Panc1 (cell line): ENCODE results near the gene UBIAD1. TPM values are rescaled to one million over a fixed set of nuclear protein-coding genes. Genes with fewer than 3 reads are reported as not detected.

Experiments used
- ATAC-seq: fragments of 200-7000 bp; cut with Tn5 transposase; 2 replicates; pipeline ENCODE4 v1.9.1; 2020; ENCODE audit warnings: mild to moderate bottlenecking, moderate library complexity
- BruUV-seq: library from RNA; stranded (reverse); fragments of 400-500 nt; replicated peaks from 2 replicates; lab custom pipeline; 2021; lab: Mats Ljungman, UMichigan
- CTCF ChIA-PET: fragments of 300-600 bp; sonication (Branson Sonifier 250); formaldehyde crosslinking; loops from one replicate; lab custom pipeline; 2022; ENCODE audit warnings: antibody characterized with exemption; lab: Charles Lee
- POLR2A ChIA-PET: fragments of 300-600 bp; sonication (Branson Sonifier 250); formaldehyde crosslinking; loops from one replicate; lab custom pipeline; 2022; ENCODE audit warnings: antibody characterized with exemption; lab: Charles Lee
- DNase-seq: peaks from one replicate; pipeline ENCODE4 v3.0.0-alpha.2; 2010; ENCODE audit warnings: low read depth, low spot score
- H3K27ac ChIP-seq: 2 replicates; pipeline ENCODE4 v1.5.1; 2011; ENCODE audit warnings: mild to moderate bottlenecking, low read length, inconsistent platforms
- H3K27me3 ChIP-seq: fragments of 200-500 bp; sonication (Bioruptor generic); 2 replicates; pipeline ENCODE4 v1.6.0; 2014; ENCODE audit warnings: low read length, inconsistent platforms; ENCODE audit not compliant: control insufficient read depth, insufficient read depth
- H3K36me3 ChIP-seq: fragments of 200-500 bp; sonication (Bioruptor generic); 2 replicates; pipeline ENCODE4 v1.5.1; 2014; ENCODE audit warnings: inconsistent platforms, mild to moderate bottlenecking, low read length, moderate library complexity; ENCODE audit not compliant: control insufficient read depth, insufficient read depth
- H3K4me1 ChIP-seq: 2 replicates; pipeline ENCODE4 v1.5.1; 2011; ENCODE audit warnings: inconsistent platforms, mild to moderate bottlenecking, low read length, moderate library complexity; ENCODE audit not compliant: control insufficient read depth, insufficient read depth
- H3K4me3 ChIP-seq, 2 experiments: 2 replicates each; pipeline ENCODE4 v1.5.1; 2011 to 2012; ENCODE audit warnings: low read depth in 2 of 2, low read length in 2 of 2, mild to moderate bottlenecking in 2 of 2, inconsistent platforms in 1 of 2, moderate library complexity in 1 of 2
- H3K9me3 ChIP-seq: fragments of 200-500 bp; sonication (Bioruptor generic); 2 replicates; pipeline ENCODE4 v1.5.1; 2014; ENCODE audit warnings: low read depth, mild to moderate bottlenecking, inconsistent platforms, low read length, moderate library complexity; ENCODE audit not compliant: control insufficient read depth, insufficient read depth
- CTCF ChIP-seq: fragments of 450-650 bp; IDR thresholded peaks from 2 replicates; pipeline ENCODE4 v1.5.1; 2017; ENCODE audit warnings: mild to moderate bottlenecking
- POLR2AphosphoS5 ChIP-seq: IDR thresholded peaks from 2 replicates; pipeline ENCODE4 v1.6.1; 2012; ENCODE audit warnings: mild to moderate bottlenecking, low read depth, low read length, moderate library complexity
- REST ChIP-seq, 2 experiments: IDR thresholded peaks; 2 replicates each; pipeline ENCODE4 v1.6.1; 2011 to 2012; ENCODE audit warnings: low read depth in 2 of 2, control low read depth in 1 of 2, low read length in 1 of 2, mild to moderate bottlenecking in 1 of 2, moderate library complexity in 1 of 2; ENCODE audit not compliant: insufficient read depth in 1 of 2
- SIN3A ChIP-seq: IDR thresholded peaks from 2 replicates; pipeline ENCODE4 v1.6.1; 2012; ENCODE audit warnings: low read depth, mild to moderate bottlenecking, low read length, moderate library complexity, borderline replicate concordance; ENCODE audit not compliant: insufficient read depth
- TCF7L2 ChIP-seq: IDR thresholded peaks from 2 replicates; pipeline ENCODE4 v1.6.1; 2011; ENCODE audit warnings: mild to moderate bottlenecking, low read depth, low read length, inconsistent platforms
- in situ Hi-C: cut with HindIII; loops from 2 replicates; pipeline ENCODE4 v1.10.0; 2016; ENCODE audit warnings: low sequenced_read_pairs, low pct_unique_long_range_greater_than_20kb
- intact Hi-C: fragments of 100-400 bp; cut with micrococcal nuclease; formaldehyde crosslinking; loops from one replicate; pipeline ENCODE4 v1.10.0; 2022; ENCODE audit not compliant: unreplicated experiment
- total RNA-seq: library from RNA; stranded (reverse); gene quantifications from one replicate; pipeline ENCODE4 v1.2.1, GENCODE V29; 2021; ENCODE audit not compliant: unreplicated experiment

UBIAD1 gene
- total RNA-seq, 1 experiment from 2014 or later = 24.7 TPM

DNA sequence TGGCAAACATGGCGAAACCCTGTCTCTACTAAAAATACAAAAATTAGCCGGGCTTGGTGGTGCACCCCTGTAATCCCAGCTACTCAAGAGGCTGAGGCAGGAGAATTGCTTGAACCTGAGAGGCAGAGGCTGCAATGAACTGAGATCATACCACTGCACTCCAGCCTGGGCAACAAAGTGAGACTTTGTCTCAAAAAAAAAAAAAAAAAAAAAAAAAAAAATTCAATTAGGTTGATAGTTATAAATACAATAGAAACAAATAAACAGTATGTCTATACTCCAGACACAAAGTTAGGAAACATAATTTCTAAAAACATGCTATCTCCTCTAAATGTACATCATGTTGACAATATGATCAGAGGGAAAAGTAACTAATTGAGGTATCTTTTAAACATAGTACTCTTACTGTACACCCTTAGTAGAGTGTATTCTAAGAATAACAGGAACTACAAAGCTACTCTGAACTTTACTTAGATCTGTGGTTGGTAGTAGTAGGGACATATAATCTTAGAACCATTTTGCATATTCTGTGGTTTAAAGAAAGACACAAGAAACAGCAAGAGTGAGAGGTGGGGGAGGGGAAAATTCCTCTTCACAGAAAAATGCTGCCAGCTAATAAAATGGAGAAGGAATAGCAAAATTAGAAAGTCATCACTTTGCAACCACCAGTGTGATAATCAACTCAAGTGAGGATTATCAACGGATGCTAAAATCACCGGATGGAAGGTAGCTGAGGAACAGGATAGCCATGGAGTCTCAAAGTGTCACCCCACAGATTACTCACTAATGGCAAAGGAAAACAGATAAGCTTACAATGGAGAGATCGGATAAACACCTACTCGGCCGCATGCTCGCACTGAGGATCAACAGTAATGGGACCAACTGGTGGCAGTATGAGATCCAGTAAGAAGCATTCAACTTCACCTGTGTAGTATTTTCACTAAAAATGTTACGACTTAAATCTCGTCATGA is 45.6 kb upstream of the UBIAD1 start:
- Histone ChIP-seq H3K4me1 (no peaks in the 10 kb centered on the region), H3K9me3 (no peaks in the 10 kb centered on the region), H3K27ac (no peak overlapping the region), H3K4me3 (no peak overlapping the region), H3K27me3 (no peaks in the 10 kb centered on the region), H3K36me3 (peaks cover 45% of the 10 kb centered on the region)
- ATAC-seq (no peak), DNase-seq (no peak)
- TF ChIP-seq SIN3A = no peak
- TF ChIP-seq CTCF = no peak
- TF ChIP-seq REST (IDR thresholded peaks at IDR 0.05; ENCODE audit: insufficient read depth in 1 of 2, low read depth in 2 of 2, low read length in 1 of 2) = no peak
- no peak for TF ChIP-seq POLR2AphosphoS5
- no peak for TF ChIP-seq TCF7L2
- intact Hi-C loops (no loop called here), in situ Hi-C loops (no loop called here)
- ChIA-PET CTCF (interaction anchor here (0.7 to 0.9 kb wide), 2 partner anchors 15 to 23 kb away, joined by 3 to 5 read pairs; no protein-coding TSS in a partner anchor), POLR2A (interaction anchor here (0.6 kb wide), 1 partner anchor 152 kb away, joined by 3 read pairs; no protein-coding TSS in a partner anchor)
- no TSS peak for BruUV-seq

- in situ Hi-C loops (no loop called here), intact Hi-C loops (no loop called here)
- POLR2A ChIA-PET = no interaction called here
- ATAC-seq (no peak), DNase-seq (no peak)
- no peaks in the 10 kb centered on the region for H3K4me1 ChIP-seq
- CTCF ChIA-PET = no interaction called here
- H3K36me3 ChIP-seq = peaks cover 54% of the 10 kb centered on the region
- no peak overlapping the region for H3K27ac ChIP-seq
- H3K27me3 ChIP-seq = no peaks in the 10 kb centered on the region
- no peaks in the 10 kb centered on the region for H3K9me3 ChIP-seq
- H3K4me3 ChIP-seq = no peak overlapping the region
- BruUV-seq = no TSS peak
- no peak for TF ChIP-seq CTCF
- TF ChIP-seq SIN3A = no peak
- no peak for TF ChIP-seq REST (IDR thresholded peaks at IDR 0.05; ENCODE audit: insufficient read depth in 1 of 2, low read depth in 2 of 2, low read length in 1 of 2)
- TF ChIP-seq TCF7L2 = no peak
- no peak for TF ChIP-seq POLR2AphosphoS5
Observed at GRCh38 chr1:11229203-11229602, 43.8 kb upstream of the UBIAD1 start.
